GM13976 (cell line): Measurements from ENCODE around the gene KDM4B.

Experiments
- DNase-seq: peaks from one replicate; pipeline ENCODE4 v3.0.0; 2012; ENCODE audit warnings: low spot score
- CTCF ChIP-seq: IDR thresholded peaks from 2 replicates; pipeline ENCODE4 v1.5.1; 2012; ENCODE audit warnings: borderline replicate concordance, mild to moderate bottlenecking; ENCODE audit not compliant: insufficient read depth; ENCODE audit errors: extremely low read depth, missing control alignments, control extremely low read depth
- in situ Hi-C: fragments of 300-500 bp; cut with MboI; formaldehyde crosslinking; loops from one replicate; pipeline ENCODE4 v1.12.0; 2022; ENCODE audit warnings: low sequenced_read_pairs, mixed read lengths, inconsistent platforms; ENCODE audit not compliant: unreplicated experiment

Gene KDM4B

GRCh38 chr19:5068233-5069072 lies 99.5 kb downstream of the KDM4B start:
- in situ Hi-C loops = no loop called here
- TF ChIP-seq CTCF = no peak
- DNase-seq = no peak

GRCh38 chr19:5070331-5070730 lies 101.4 kb downstream of the KDM4B start:
- in situ Hi-C loops = no loop called here
- no peak for DNase-seq
- no peak for TF ChIP-seq CTCF

- no peak for TF ChIP-seq CTCF
- in situ Hi-C loops = no loop called here
- no peak for DNase-seq
These were observed 102.0 kb downstream of the KDM4B start for GRCh38 chr19:5070930-5071329.

- DNase-seq = no peak
- no peak for TF ChIP-seq CTCF
- in situ Hi-C loops = no loop called here
These were observed 102.7 kb downstream of the KDM4B start for GRCh38 chr19:5071579-5071978.

DNA sequence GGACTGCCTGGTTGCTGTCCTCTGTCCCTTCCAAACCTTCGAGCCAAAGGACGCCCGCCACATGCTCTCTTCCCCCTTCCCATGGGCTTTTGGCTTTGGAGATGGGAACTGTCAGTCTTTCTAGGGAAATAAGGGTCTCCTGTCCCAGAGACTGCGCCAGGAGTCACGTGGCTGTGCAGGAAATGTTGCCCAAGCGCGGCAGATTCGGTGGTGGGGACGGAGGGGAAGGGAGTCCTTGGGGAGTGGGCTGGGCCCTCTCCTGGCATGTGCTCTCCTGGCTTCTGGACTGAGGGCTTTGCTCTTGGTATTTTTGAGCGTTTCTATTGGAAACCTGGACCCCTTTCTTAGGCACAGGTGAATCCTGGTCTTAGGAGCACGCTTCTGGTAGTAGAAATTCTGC lies 103.2 kb downstream of the KDM4B start:
- TF ChIP-seq CTCF = no peak
- in situ Hi-C loops = no loop called here
- no peak for DNase-seq

- no peak for DNase-seq
- in situ Hi-C loops = no loop called here
- TF ChIP-seq CTCF = no peak
These were observed 104.4 kb downstream of the KDM4B start for GRCh38 chr19:5073153-5073844.
